ENCODE results near the gene RNF114. TPM values are rescaled to one million over a fixed set of nuclear protein-coding genes. Genes with fewer than 3 reads are reported as not detected.

Gene RNF114
- polyA plus RNA-seq, 3 donors = 128 to 164 (median 146) TPM

- Mint-ChIP-seq H3K27ac (peak overlapping the region in 1 of 7 donors; percentile 37), H3K27me3 (ENCODE audit: low read depth in 3 of 3) (no peaks in the 10 kb centered on the region), H3K9me3 (peaks cover 0 to 3% (median 0%) of the 10 kb centered on the region in 7 donors), H3K4me3 (no peak overlapping the region), H3K4me1 (peaks cover 3% of the 10 kb centered on the region), H3K36me3 (peaks cover 67 to 88% of the 10 kb centered on the region in 2 donors)
- no peak overlapping the region for H3K4me3 ChIP-seq (replicated peaks in 1 of 3; ENCODE audit: low read depth in 2 of 3, low read length in 3 of 3)
- intact Hi-C loops (cut with micrococcal nuclease) = no loop called here
- H3K27me3 ChIP-seq (ENCODE audit: control insufficient read depth in 2 of 2, insufficient read depth in 2 of 2, low read length in 2 of 2) = no peaks in the 10 kb centered on the region
- H3K9ac ChIP-seq (ENCODE audit: insufficient read depth, low read length, poor library complexity, severe bottlenecking) = no peak overlapping the region
- no peaks in the 10 kb centered on the region for H3K9me3 ChIP-seq (replicated peaks in 1 of 2; ENCODE audit: control insufficient read depth in 1 of 2, insufficient read depth in 1 of 2, low read length in 2 of 2)
- H3K36me3 ChIP-seq (replicated peaks in 1 of 2; ENCODE audit: control insufficient read depth in 1 of 2, insufficient read depth in 2 of 2, low read length in 2 of 2) = peaks cover 73 to 92% of the 10 kb centered on the region in 2 donors
- WGBS (ENCODE audit: insufficient coverage) = 100% methylated on average over 10 of the region's 11 CpGs
- no peak overlapping the region for H3K27ac ChIP-seq (ENCODE audit: low read depth in 1 of 2, low read length in 2 of 2)
- peaks cover 41% of the 10 kb centered on the region for H4K20me1 ChIP-seq (ENCODE audit: insufficient read depth, low read length)
- H2AFZ ChIP-seq (ENCODE audit: insufficient read depth, low read depth, low read length, poor library complexity, severe bottlenecking) = no peak overlapping the region
- H3K4me2 ChIP-seq (replicated peaks; ENCODE audit: extremely low read depth, low read length, poor library complexity, severe bottlenecking) = no peak overlapping the region
- peaks cover 53% of the 10 kb centered on the region for H3K79me2 ChIP-seq (ENCODE audit: insufficient read depth, low read length)
- TF ChIP-seq CTCF (IDR thresholded peaks at IDR 0.05) = no peak
- no peaks in the 10 kb centered on the region for H3K4me1 ChIP-seq (ENCODE audit: control insufficient read depth in 1 of 2, insufficient read depth in 2 of 2, low read length in 2 of 2)
- DNase-seq = no peak
Observed at GRCh38 chr20:49908258-49908565, 28.0 kb upstream of the RNF114 start.

GRCh38 chr20:49909499-49910339 is 26.5 kb upstream of the RNF114 start:
- H3K79me2 ChIP-seq (ENCODE audit: insufficient read depth, low read length) = peaks cover 68% of the 10 kb centered on the region
- peak overlapping the region in 2 of 7 donors; percentile 5 to 67 for H3K27ac Mint-ChIP-seq
- intact Hi-C loops (cut with micrococcal nuclease) = no loop called here

More at GRCh38 chr20:49909499-49910339, 26.5 kb upstream of the RNF114 start:
- Mint-ChIP-seq H3K4me3 (no peak overlapping the region), H3K36me3 (peaks cover 54 to 75% of the 10 kb centered on the region in 2 donors), H3K27me3 (ENCODE audit: low read depth in 3 of 3) (peaks cover 0 to 1% (median 0%) of the 10 kb centered on the region in 3 donors), H3K9me3 (peaks cover 0 to 3% (median 0%) of the 10 kb centered on the region in 7 donors), H3K4me1 (peaks cover 16% of the 10 kb centered on the region)
- peaks cover 11 to 13% of the 10 kb centered on the region in 2 donors for H3K4me1 ChIP-seq (ENCODE audit: control insufficient read depth in 1 of 2, insufficient read depth in 2 of 2, low read length in 2 of 2)
- H3K9me3 ChIP-seq (replicated peaks in 1 of 2; ENCODE audit: control insufficient read depth in 1 of 2, insufficient read depth in 1 of 2, low read length in 2 of 2) = no peaks in the 10 kb centered on the region
- TF ChIP-seq CTCF (IDR thresholded peaks at IDR 0.05) = no peak
- H3K4me2 ChIP-seq (replicated peaks; ENCODE audit: extremely low read depth, low read length, poor library complexity, severe bottlenecking) = no peak overlapping the region
- H3K9ac ChIP-seq (ENCODE audit: insufficient read depth, low read length, poor library complexity, severe bottlenecking) = no peak overlapping the region
- WGBS (ENCODE audit: insufficient coverage) = 96% methylated on average over 21 of the region's 28 CpGs
- H3K27me3 ChIP-seq (ENCODE audit: control insufficient read depth in 2 of 2, insufficient read depth in 2 of 2, low read length in 2 of 2) = no peaks in the 10 kb centered on the region
- H2AFZ ChIP-seq (ENCODE audit: insufficient read depth, low read depth, low read length, poor library complexity, severe bottlenecking) = no peak overlapping the region
- H3K36me3 ChIP-seq (replicated peaks in 1 of 2; ENCODE audit: control insufficient read depth in 1 of 2, insufficient read depth in 2 of 2, low read length in 2 of 2) = peaks cover 61 to 82% of the 10 kb centered on the region in 2 donors
- H3K27ac ChIP-seq (ENCODE audit: low read depth in 1 of 2, low read length in 2 of 2) = no peak overlapping the region
- DNase-seq = no peak
- H3K4me3 ChIP-seq (replicated peaks in 1 of 3; ENCODE audit: low read depth in 2 of 3, low read length in 3 of 3) = no peak overlapping the region
- H4K20me1 ChIP-seq (ENCODE audit: insufficient read depth, low read length) = peaks cover 48% of the 10 kb centered on the region

Measured in CD14-positive monocyte (primary cell).